Right cardiac atrium (tissue), 5 donors: Measurements from ENCODE around the gene PALLD. TPM values are rescaled to one million over a fixed set of nuclear protein-coding genes. Genes with fewer than 3 reads are reported as not detected.

Experiments used
- ATAC-seq, 2 donors: fragments of 200-7000 bp; cut with Tn5 transposase; one replicate each; pipeline versions ENCODE4 v1.8.0 to v1.9.1; 2020; ENCODE audit warnings: moderate library complexity in 2 of 2, mild to moderate bottlenecking in 1 of 2
- DNase-seq, 3 donors: peaks; one replicate each; pipeline ENCODE4 v3.0.0-alpha.2; 2020
- H3K27ac ChIP-seq: one replicate; pipeline ENCODE4 v1.5.1; 2013; ENCODE audit warnings: mild to moderate bottlenecking, low read length, control low read depth, moderate library complexity
- H3K27me3 ChIP-seq: one replicate; pipeline ENCODE4 v1.6.1; 2013; ENCODE audit not compliant: control insufficient read depth, insufficient read depth
- H3K4me1 ChIP-seq: one replicate; pipeline ENCODE4 v1.6.1; 2013; ENCODE audit warnings: low read length; ENCODE audit not compliant: control insufficient read depth, insufficient read depth
- H3K4me3 ChIP-seq: one replicate; pipeline ENCODE4 v1.5.1; 2013; ENCODE audit warnings: low read length, control low read depth
- H3K9me3 ChIP-seq: one replicate; pipeline ENCODE4 v1.6.1; 2013; ENCODE audit warnings: low read length; ENCODE audit not compliant: control insufficient read depth
- WGBS: extraction: QIAGEN DNeasy Blood & Tissue Kit; methylation state at CpG from one replicate; pipeline ENCODE4 v1.1.7; 2013; 5-methylcytosine and 5-hydroxymethylcytosine counted together
- intact Hi-C, 4 donors: fragments of 100-400 bp; cut with DNase I; formaldehyde crosslinking; loops; one replicate each; pipeline versions ENCODE4 v1.11.0 to v1.14.0; 2022 to 2023
- polyA plus RNA-seq: library from polyadenylated mRNA; stranded (reverse); fragments of 200-250 nt; gene quantifications from one replicate; pipeline ENCODE4 v1.2.3, GENCODE V29; 2013
- total RNA-seq, 4 donors: library from RNA; stranded (reverse); fragmentation: NEBNext Ultra II Directional; extraction: Animal tissue kit (Norgen Biotek cat#: 25700); gene quantifications; one replicate each; pipeline ENCODE4 v1.2.1, GENCODE V29; 2021
- donor health status: healthy with polysubstance abuse.
- donor health status: DM: no; HTN: yes; CAD: no.
- donor health status: DM: no; HTN: no; CAD: no.
- donor health status: DM: no; HTN: yes; CAD: no; lungs with severe emphysema.
- donor health status: DM: yes; HTN: yes; CAD: no.

Gene PALLD
- total and polyA plus RNA-seq, 5 donors: 233 to 1,069 (median 717) TPM

- 80% methylated on average over 6 of the region's 6 CpGs for WGBS
- ATAC-seq: no peak
- H3K27ac ChIP-seq: no peak overlapping the region
- intact Hi-C loops: no loop called here
- no peaks in the 10 kb centered on the region for H3K9me3 ChIP-seq
- no peaks in the 10 kb centered on the region for H3K4me1 ChIP-seq
- no peaks in the 10 kb centered on the region for H3K27me3 ChIP-seq
- H3K4me3 ChIP-seq: no peak overlapping the region
- no peak for DNase-seq
These were observed 43.8 kb downstream of the PALLD start for GRCh38 chr4:168540503-168541265.

GRCh38 chr4:168541266-168541953 lies 44.6 kb downstream of the PALLD start:
- H3K4me1 ChIP-seq: no peaks in the 10 kb centered on the region
- no peak overlapping the region for H3K27ac ChIP-seq
- H3K4me3 ChIP-seq: no peak overlapping the region
- H3K27me3 ChIP-seq: no peaks in the 10 kb centered on the region
- intact Hi-C loops: no loop called here
- 89% methylated on average over 7 of the region's 7 CpGs for WGBS
- no peak for DNase-seq
- no peaks in the 10 kb centered on the region for H3K9me3 ChIP-seq
- no peak for ATAC-seq

- no peak for ATAC-seq
- 69% methylated on average over 4 of the region's 4 CpGs for WGBS
- intact Hi-C loops: no loop called here
These were observed 52.3 kb downstream of the PALLD start for GRCh38 chr4:168549143-168549542.

GRCh38 chr4:168550064-168550766 lies 53.4 kb downstream of the PALLD start:
- intact Hi-C loops: no loop called here
- DNase-seq (no peak), ATAC-seq (no peak)
- no peaks in the 10 kb centered on the region for H3K9me3 ChIP-seq
- no peak overlapping the region for H3K27ac ChIP-seq
- H3K4me3 ChIP-seq: no peak overlapping the region
- 66% methylated on average over 5 of the region's 5 CpGs for WGBS
- no peaks in the 10 kb centered on the region for H3K27me3 ChIP-seq
- no peaks in the 10 kb centered on the region for H3K4me1 ChIP-seq

More at GRCh38 chr4:168549143-168549542, 52.3 kb downstream of the PALLD start:
- no peaks in the 10 kb centered on the region for H3K4me1 ChIP-seq
- H3K27me3 ChIP-seq: no peaks in the 10 kb centered on the region
- H3K27ac ChIP-seq: no peak overlapping the region
- DNase-seq: no peak
- H3K4me3 ChIP-seq: no peak overlapping the region
- H3K9me3 ChIP-seq: no peaks in the 10 kb centered on the region

GRCh38 chr4:168551211-168551610 lies 54.4 kb downstream of the PALLD start:
- WGBS: 90% methylated on average over 1 of the region's 1 CpG
- DNase-seq (no peak), ATAC-seq (no peak)
- intact Hi-C loops: no loop called here
- no peak overlapping the region for H3K27ac ChIP-seq
- no peaks in the 10 kb centered on the region for H3K27me3 ChIP-seq
- H3K9me3 ChIP-seq: no peaks in the 10 kb centered on the region
- no peaks in the 10 kb centered on the region for H3K4me1 ChIP-seq
- no peak overlapping the region for H3K4me3 ChIP-seq

- Histone ChIP-seq H3K27ac (no peak overlapping the region), H3K27me3 (no peaks in the 10 kb centered on the region), H3K4me3 (no peak overlapping the region), H3K9me3 (no peaks in the 10 kb centered on the region), H3K4me1 (no peaks in the 10 kb centered on the region)
- 65% methylated on average over 2 of the region's 2 CpGs for WGBS
- ATAC-seq (no peak), DNase-seq (no peak)
- intact Hi-C loops: no loop called here
These were observed 55.3 kb downstream of the PALLD start for GRCh38 chr4:168551945-168552695.

- ATAC-seq (no peak), DNase-seq (no peak)
- WGBS: 68% methylated on average over 8 of the region's 8 CpGs
- intact Hi-C loops: no loop called here
- Histone ChIP-seq H3K4me3 (no peak overlapping the region), H3K9me3 (no peaks in the 10 kb centered on the region), H3K27ac (no peak overlapping the region), H3K27me3 (no peaks in the 10 kb centered on the region), H3K4me1 (peaks cover 6% of the 10 kb centered on the region)
These were observed 57.0 kb downstream of the PALLD start for GRCh38 chr4:168553714-168554370.

- DNase-seq (no peak), ATAC-seq (no peak)
- H3K9me3 ChIP-seq: no peaks in the 10 kb centered on the region
- no peak overlapping the region for H3K27ac ChIP-seq
- WGBS: 93% methylated on average over 5 of the region's 5 CpGs
- peaks cover 7% of the 10 kb centered on the region for H3K4me1 ChIP-seq
- H3K4me3 ChIP-seq: no peak overlapping the region
- no peaks in the 10 kb centered on the region for H3K27me3 ChIP-seq
- intact Hi-C loops: no loop called here
These were observed 58.6 kb downstream of the PALLD start for GRCh38 chr4:168555437-168555836.

GRCh38 chr4:168557658-168558057 lies 60.8 kb downstream of the PALLD start:
- Histone ChIP-seq H3K9me3 (no peaks in the 10 kb centered on the region), H3K4me3 (no peak overlapping the region), H3K27me3 (no peaks in the 10 kb centered on the region), H3K4me1 (peaks cover 7% of the 10 kb centered on the region), H3K27ac (no peak overlapping the region)
- 95% methylated on average over 3 of the region's 3 CpGs for WGBS
- intact Hi-C loops: no loop called here
- ATAC-seq: no peak
- no peak for DNase-seq

GRCh38 chr4:168558599-168558998 lies 61.7 kb downstream of the PALLD start:
- 45% methylated on average over 1 of the region's 1 CpG for WGBS
- Histone ChIP-seq H3K9me3 (no peaks in the 10 kb centered on the region), H3K27ac (no peak overlapping the region), H3K4me1 (peaks cover 7% of the 10 kb centered on the region), H3K27me3 (no peaks in the 10 kb centered on the region), H3K4me3 (no peak overlapping the region)
- intact Hi-C loops: no loop called here
- DNase-seq (no peak), ATAC-seq (no peak)
